Measurements from ENCODE around the gene SHKBP1.
A peak's percentile ranks its signal among the peaks of the same experiment; 100 is the strongest.
"Not testable (repeated sequence)": the region's sequence is repeated elsewhere in the genome, so short reads cannot be mapped to it uniquely, and the experiment has no call there.

Gene SHKBP1

DNA sequence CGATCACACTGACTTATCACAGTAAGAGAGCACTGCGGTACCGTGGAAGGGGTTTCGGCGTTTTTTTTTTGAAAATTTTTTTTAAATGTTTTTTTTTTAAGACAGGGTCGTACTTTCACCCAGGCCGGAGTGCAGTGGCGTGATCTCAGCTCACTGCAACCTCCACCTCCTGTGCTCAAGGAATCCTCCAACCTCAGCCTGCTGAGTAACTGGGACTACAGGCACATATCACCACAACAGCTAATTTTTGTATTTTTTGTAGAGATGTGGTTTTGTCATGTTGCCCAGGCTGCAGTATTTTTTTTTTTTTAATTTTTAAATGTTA lies 43.5 kb downstream of the SHKBP1 start:
- TF ChIP-seq CTCF (conservative IDR thresholded peaks at IDR 0.05; ENCODE audit: low read depth, low read length): no peak
- DNase-seq (ENCODE audit: low read depth): no peak
- no peak overlapping the region for H3K4me3 ChIP-seq (ENCODE audit: low read depth, low read length)

DNA sequence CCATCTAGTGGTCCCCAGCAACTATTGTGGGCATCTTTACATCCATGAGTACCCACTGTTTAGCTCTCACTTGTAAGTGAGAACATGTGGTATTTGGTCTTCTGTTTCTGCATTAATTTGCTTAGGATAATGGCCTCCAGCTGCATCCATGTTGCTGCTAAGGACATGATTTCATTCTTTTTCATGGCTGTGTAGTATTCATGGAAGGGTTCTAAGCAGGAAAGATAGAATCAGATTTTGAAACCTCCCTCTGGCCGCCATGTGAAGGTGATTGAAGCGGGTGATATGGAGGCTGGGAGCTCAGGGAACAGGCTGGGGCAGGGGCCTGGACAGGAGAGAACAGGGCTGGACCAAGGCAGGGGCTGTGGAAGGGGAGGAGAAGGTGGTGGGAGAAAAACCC lies 44.6 kb downstream of the SHKBP1 start:
- no peak for DNase-seq (ENCODE audit: low read depth)
- no peak for TF ChIP-seq CTCF (conservative IDR thresholded peaks at IDR 0.05; ENCODE audit: low read depth, low read length)
- no peak overlapping the region for H3K4me3 ChIP-seq (ENCODE audit: low read depth, low read length)

GRCh38 chr19:40621966-40622772 lies 45.5 kb downstream of the SHKBP1 start:
- no peak overlapping the region for H3K4me3 ChIP-seq (ENCODE audit: low read depth, low read length)
- no peak for DNase-seq (ENCODE audit: low read depth)
- no peak for TF ChIP-seq CTCF (conservative IDR thresholded peaks at IDR 0.05; ENCODE audit: low read depth, low read length)

DNA sequence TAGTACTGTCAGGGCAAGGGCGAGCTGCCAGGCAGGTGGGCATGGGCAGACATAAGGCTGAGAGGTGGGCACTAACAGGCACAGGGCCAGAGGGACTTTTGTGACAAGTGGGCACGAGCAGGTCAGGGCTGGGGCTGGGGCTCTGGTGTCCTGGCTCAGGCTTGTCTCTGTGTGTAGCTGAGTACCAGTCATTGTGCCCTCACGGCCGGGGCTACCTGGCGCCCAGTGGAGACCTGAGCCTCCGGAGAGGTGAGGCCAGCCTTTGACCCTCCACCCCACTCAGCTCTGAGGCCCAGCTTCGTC lies 46.1 kb downstream of the SHKBP1 start:
- no peak overlapping the region for H3K4me3 ChIP-seq (ENCODE audit: low read depth, low read length)
- TF ChIP-seq CTCF (conservative IDR thresholded peaks at IDR 0.05; ENCODE audit: low read depth, low read length): no peak
- DNase-seq (ENCODE audit: low read depth): no peak

GRCh38 chr19:40623403-40624251 lies 47.0 kb downstream of the SHKBP1 start:
- no peak for TF ChIP-seq CTCF (conservative IDR thresholded peaks at IDR 0.05; ENCODE audit: low read depth, low read length)
- H3K4me3 ChIP-seq (ENCODE audit: low read depth, low read length): no peak overlapping the region
- DNase-seq (ENCODE audit: low read depth): peak; percentile 56

DNA sequence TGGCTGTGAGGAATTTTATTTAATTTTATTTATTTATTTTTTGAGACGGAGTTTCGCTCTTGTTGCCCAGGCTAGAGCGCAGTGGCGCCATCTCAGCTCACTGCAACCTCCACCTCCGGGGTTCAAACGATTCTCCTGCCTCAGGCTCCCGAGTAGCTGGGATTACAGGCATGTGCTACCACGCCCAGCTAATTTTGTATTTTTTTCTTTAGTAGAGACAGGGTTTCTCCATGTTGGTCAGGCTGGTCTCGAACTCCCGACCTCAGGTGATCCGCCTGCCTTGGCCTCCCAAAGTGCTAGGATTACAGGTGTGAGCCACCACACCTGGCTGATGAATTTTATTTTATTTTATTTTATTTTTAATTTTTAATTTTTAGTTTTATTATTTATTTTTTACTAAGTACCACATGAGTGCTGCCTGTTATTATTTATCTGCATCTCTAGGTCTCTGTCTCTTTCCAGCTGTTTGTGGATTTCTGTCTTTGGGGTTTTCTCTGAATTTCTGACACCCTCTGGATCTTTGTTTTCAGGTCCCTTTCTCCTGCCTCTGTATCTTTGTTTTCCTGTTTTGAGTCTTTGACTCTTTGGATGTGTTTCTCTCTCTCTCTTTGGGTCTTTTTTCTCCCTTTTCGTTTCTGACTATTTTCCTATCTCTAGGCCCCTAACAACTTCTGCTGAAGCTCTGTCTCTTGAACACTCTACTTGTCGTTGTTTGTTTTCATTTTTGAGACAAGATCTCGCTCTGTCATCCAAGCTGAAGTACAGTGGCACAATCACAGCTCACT lies 47.9 kb downstream of the SHKBP1 start:
- not testable (repeated sequence) for DNase-seq (ENCODE audit: low read depth); H3K4me3 ChIP-seq (ENCODE audit: low read depth, low read length)

- H3K4me3 ChIP-seq (ENCODE audit: low read depth, low read length): no peak overlapping the region
- DNase-seq (ENCODE audit: low read depth): no peak
- no peak for TF ChIP-seq CTCF (conservative IDR thresholded peaks at IDR 0.05; ENCODE audit: low read depth, low read length)
Observed at GRCh38 chr19:40625406-40626120, 48.9 kb downstream of the SHKBP1 start.
